GM20431 (cell line): ENCODE measurements around the gene PMM1.
"Not testable (repeated sequence)": the region's sequence is repeated elsewhere in the genome, so short reads cannot be mapped to it uniquely, and the experiment has no call there.

Experiments used
- in situ Hi-C: fragments of 300-500 bp; cut with MseI, MboI; formaldehyde crosslinking; loops from one replicate; pipeline ENCODE4 v1.15.0; 2020; ENCODE audit warnings: low sequenced_read_pairs; ENCODE audit not compliant: unreplicated experiment

Gene PMM1

GRCh38 chr22:41567512-41567768 lies 22.2 kb downstream of the PMM1 start:
- in situ Hi-C loops, result no loop called here

- in situ Hi-C loops, result no loop called here
These were observed 24.1 kb downstream of the PMM1 start for GRCh38 chr22:41565403-41566054.

GRCh38 chr22:41564563-41564962 lies 25.1 kb downstream of the PMM1 start:
- in situ Hi-C loops, result no loop called here

- in situ Hi-C loops, result no loop called here
These were observed 26.5 kb downstream of the PMM1 start for GRCh38 chr22:41563051-41563711.

- in situ Hi-C loops, result no loop called here
These were observed 27.2 kb downstream of the PMM1 start for GRCh38 chr22:41562461-41562860.

GRCh38 chr22:41561788-41562187 lies 27.9 kb downstream of the PMM1 start:
- in situ Hi-C loops, result no loop called here

- in situ Hi-C loops, result no loop called here
These were observed 28.3 kb downstream of the PMM1 start for GRCh38 chr22:41561335-41561734.

- in situ Hi-C loops, result no loop called here
These were observed 29.6 kb downstream of the PMM1 start for GRCh38 chr22:41560095-41560471.

- in situ Hi-C loops, result not testable (repeated sequence)
These were observed 31.4 kb downstream of the PMM1 start for GRCh38 chr22:41558241-41558630.

GRCh38 chr22:41557401-41558240 lies 32.0 kb downstream of the PMM1 start:
- in situ Hi-C loops, result no loop called here

- in situ Hi-C loops, result no loop called here
These were observed 33.1 kb downstream of the PMM1 start for GRCh38 chr22:41556561-41556960.

- in situ Hi-C loops, result no loop called here
These were observed 34.2 kb downstream of the PMM1 start for GRCh38 chr22:41555325-41555982.

GRCh38 chr22:41551877-41552582 lies 37.6 kb downstream of the PMM1 start:
- in situ Hi-C loops, result no loop called here

GRCh38 chr22:41550952-41551491 lies 38.6 kb downstream of the PMM1 start:
- in situ Hi-C loops, result no loop called here

- in situ Hi-C loops, result no loop called here
These were observed 40.8 kb downstream of the PMM1 start for GRCh38 chr22:41548830-41549211.

GRCh38 chr22:41544671-41545476 lies 44.8 kb downstream of the PMM1 start:
- in situ Hi-C loops, result no loop called here

GRCh38 chr22:41543854-41544670 lies 45.6 kb downstream of the PMM1 start, which contains the start of gene POLR3H:
POLR3H (minus strand) TSS chr22:41544470; CDS start chr22:41544101, 369 bp downstream.
- in situ Hi-C loops, result no loop called here

GRCh38 chr22:41542224-41542623 lies 47.4 kb downstream of the PMM1 start:
- in situ Hi-C loops, result no loop called here
